Ovary (tissue), 3 donors: Measurements from ENCODE around the gene RBBP6.

Source experiments
- CTCF ChIP-seq, 3 donors: fragments of 450-650 bp in 2 of 3; fragments of 200-600 bp in 1 of 3; IDR thresholded peaks; one replicate each; pipeline versions ENCODE4 v1.5.1 to v1.8.0; 2016 to 2022; ENCODE audit warnings: antibody characterized with exemption in 3 of 3, mild to moderate bottlenecking in 1 of 3
- EP300 ChIP-seq: sonication (generic); formaldehyde crosslinking; IDR thresholded peaks from one replicate; pipeline ENCODE4 v1.6.1; 2017; ENCODE audit warnings: antibody characterized with exemption
- POLR2A ChIP-seq: fragments of 450-650 bp; IDR thresholded peaks from one replicate; pipeline ENCODE4 v1.6.1; 2017; ENCODE audit warnings: antibody characterized with exemption, mild to moderate bottlenecking, moderate library complexity
- donor health status: DM: no; HTN: no; CAD: no.

DNA sequence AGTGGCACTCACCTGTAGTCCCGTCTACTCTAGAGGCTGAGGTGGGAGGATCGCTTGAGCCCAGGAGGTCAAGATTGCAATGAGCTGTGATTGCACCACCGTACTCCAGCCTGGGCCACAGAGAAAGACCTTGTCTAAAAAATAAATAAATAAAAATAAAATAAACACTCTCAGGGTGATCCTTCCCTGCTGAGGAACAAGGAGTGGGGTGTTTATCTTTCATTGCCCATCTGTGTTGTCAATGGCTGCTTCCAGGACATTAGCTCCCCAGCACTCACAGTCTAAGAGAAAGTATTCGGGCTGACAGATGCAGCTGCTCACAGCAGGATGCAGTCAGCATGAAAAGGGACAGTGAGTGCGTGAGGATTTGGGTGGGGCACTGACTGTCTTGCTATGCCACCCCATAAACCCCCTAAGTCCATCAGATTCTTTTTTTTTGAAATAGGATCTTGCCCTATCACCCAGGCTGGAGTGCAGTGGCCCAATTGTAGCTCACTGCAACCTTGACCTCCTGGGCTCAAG, 31.3 kb upstream of the RBBP6 start:
- no peak for TF ChIP-seq CTCF (IDR thresholded peaks at IDR 0.05)
- TF ChIP-seq EP300: no peak
- no peak for TF ChIP-seq POLR2A
